ENCODE data around the gene MTFR2. TPM values are rescaled to one million over a fixed set of nuclear protein-coding genes. Genes with fewer than 3 reads are reported as not detected.

The MTFR2 gene
- total RNA-seq, 2 donors from 2014 or later = 15.3 to 31.0 TPM

GRCh38 chr6:136253734-136254133 is 3.6 kb upstream of the MTFR2 start:
- peaks cover 46% of the 10 kb centered on the region for H3K36me3 Mint-ChIP-seq (ENCODE audit: low read depth)
- no peak overlapping the region for H3K27ac Mint-ChIP-seq
- H3K4me3 Mint-ChIP-seq = no peak overlapping the region
- H3K4me1 Mint-ChIP-seq = peaks cover 29% of the 10 kb centered on the region
- H3K9me3 Mint-ChIP-seq = no peaks in the 10 kb centered on the region
- no peaks in the 10 kb centered on the region for H3K27me3 Mint-ChIP-seq
- no peak for ATAC-seq (replicated peaks)

DNA sequence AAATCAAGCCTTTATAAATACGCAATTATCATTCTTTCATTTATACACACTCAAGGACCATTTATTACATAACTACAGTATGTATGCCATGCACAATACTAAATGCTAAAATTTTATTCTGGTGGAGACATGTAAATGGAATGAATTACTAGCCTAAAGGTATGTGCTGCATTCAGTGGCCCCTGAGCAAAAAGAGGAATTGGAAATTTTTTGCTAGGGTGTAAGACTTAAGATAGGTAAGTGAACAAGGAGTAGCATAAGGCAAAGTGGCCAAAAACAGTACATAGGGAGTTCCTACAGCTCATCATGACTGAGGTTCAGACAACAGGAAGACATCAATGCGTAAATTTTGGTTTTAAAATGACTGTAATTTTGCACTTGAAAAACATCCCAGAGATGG is 2.3 kb upstream of the MTFR2 start:
- ATAC-seq (replicated peaks) = no peak
- Mint-ChIP-seq H3K4me3 (no peak overlapping the region), H3K27ac (peak overlapping the region; percentile 64), H3K36me3 (ENCODE audit: low read depth) (peaks cover 39% of the 10 kb centered on the region), H3K9me3 (no peaks in the 10 kb centered on the region), H3K27me3 (no peaks in the 10 kb centered on the region), H3K4me1 (peaks cover 32% of the 10 kb centered on the region)

GRCh38 chr6:136251394-136251793 is 1.3 kb upstream of the MTFR2 start:
- Mint-ChIP-seq H3K36me3 (ENCODE audit: low read depth) (peaks cover 38% of the 10 kb centered on the region), H3K4me1 (peaks cover 32% of the 10 kb centered on the region), H3K4me3 (peak overlapping the region; percentile 97), H3K9me3 (no peaks in the 10 kb centered on the region), H3K27me3 (no peaks in the 10 kb centered on the region), H3K27ac (peak overlapping the region; percentile 92)
- ATAC-seq (replicated peaks) = no peak

- Mint-ChIP-seq H3K27ac (peak overlapping the region; percentile 92), H3K4me3 (peak overlapping the region; percentile 97), H3K4me1 (peaks cover 32% of the 10 kb centered on the region), H3K9me3 (no peaks in the 10 kb centered on the region), H3K27me3 (no peaks in the 10 kb centered on the region), H3K36me3 (ENCODE audit: low read depth) (peaks cover 43% of the 10 kb centered on the region)
- peak; percentile 4 for ATAC-seq (replicated peaks)
Measured at GRCh38 chr6:136250686-136251008, 536 bp upstream of the MTFR2 start.

DNA sequence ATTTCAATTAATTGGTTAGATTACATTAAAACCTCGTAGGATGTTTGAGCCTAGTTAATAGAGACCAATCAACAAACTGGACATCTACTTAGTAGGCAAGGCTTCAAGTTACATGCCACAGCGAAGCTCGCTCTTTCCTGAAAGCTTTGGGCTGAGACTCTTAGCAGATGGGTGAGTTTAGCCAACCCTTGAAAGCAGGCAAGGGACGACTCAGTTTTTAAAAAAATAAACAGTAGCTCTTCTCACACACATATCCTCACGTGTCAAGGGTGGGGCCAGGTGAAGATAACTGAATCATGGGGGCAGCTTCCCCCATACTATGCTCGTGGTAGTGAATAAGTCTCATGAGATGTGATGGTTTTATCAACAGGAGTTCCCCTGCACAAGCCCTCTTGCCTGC is 775 bp downstream of the MTFR2 start:
- no peak for ATAC-seq (replicated peaks)
- peaks cover 32% of the 10 kb centered on the region for H3K4me1 Mint-ChIP-seq
- peaks cover 47% of the 10 kb centered on the region for H3K36me3 Mint-ChIP-seq (ENCODE audit: low read depth)
- no peaks in the 10 kb centered on the region for H3K27me3 Mint-ChIP-seq
- H3K27ac Mint-ChIP-seq = peak overlapping the region; percentile 92
- H3K4me3 Mint-ChIP-seq = peak overlapping the region; percentile 97
- H3K9me3 Mint-ChIP-seq = no peaks in the 10 kb centered on the region

DNA sequence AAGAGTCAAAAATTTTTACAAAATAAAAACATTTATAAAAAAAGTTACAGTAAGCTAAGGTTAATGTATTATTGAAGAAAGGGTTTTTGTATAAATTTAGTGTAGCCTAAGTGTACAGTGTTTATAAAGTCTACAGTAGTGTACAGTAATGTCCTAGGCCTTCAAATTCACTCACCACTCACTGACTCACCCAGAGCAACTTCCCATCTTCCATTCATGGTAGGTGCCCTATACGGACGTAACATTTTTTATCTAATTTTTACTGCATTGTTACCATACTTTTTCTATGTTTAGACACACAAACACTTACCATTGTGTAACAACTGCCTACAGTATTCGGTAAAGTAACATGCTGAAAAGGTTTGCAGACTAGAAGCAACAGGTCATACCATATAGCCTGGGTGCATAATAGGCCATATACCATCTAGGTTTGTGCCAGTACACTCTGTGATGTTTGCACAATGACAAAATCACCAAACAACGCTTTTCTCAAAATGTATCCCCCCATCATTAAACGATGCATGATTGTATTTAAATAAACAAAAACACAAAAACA is 6.0 kb downstream of the MTFR2 start:
- no peak overlapping the region for H3K4me3 Mint-ChIP-seq
- no peaks in the 10 kb centered on the region for H3K9me3 Mint-ChIP-seq
- no peaks in the 10 kb centered on the region for H3K27me3 Mint-ChIP-seq
- H3K27ac Mint-ChIP-seq = no peak overlapping the region
- H3K4me1 Mint-ChIP-seq = peaks cover 7% of the 10 kb centered on the region
- no peak for ATAC-seq (replicated peaks)
- H3K36me3 Mint-ChIP-seq (ENCODE audit: low read depth) = peaks cover 81% of the 10 kb centered on the region

- H3K4me3 Mint-ChIP-seq = no peak overlapping the region
Measured at GRCh38 chr6:136236466-136237293, 13.4 kb downstream of the MTFR2 start.

GRCh38 chr6:136235233-136235564 is 14.9 kb downstream of the MTFR2 start:
- Mint-ChIP-seq H3K27me3 (no peaks in the 10 kb centered on the region), H3K27ac (no peak overlapping the region), H3K4me3 (no peak overlapping the region), H3K36me3 (ENCODE audit: low read depth) (peaks cover 36% of the 10 kb centered on the region), H3K9me3 (no peaks in the 10 kb centered on the region), H3K4me1 (no peaks in the 10 kb centered on the region)
- no peak for ATAC-seq (replicated peaks)

More at GRCh38 chr6:136236466-136237293, 13.4 kb downstream of the MTFR2 start:
- H3K9me3 Mint-ChIP-seq = no peaks in the 10 kb centered on the region
- no peak for ATAC-seq (replicated peaks)
- no peak overlapping the region for H3K27ac Mint-ChIP-seq
- H3K27me3 Mint-ChIP-seq = no peaks in the 10 kb centered on the region
- H3K36me3 Mint-ChIP-seq (ENCODE audit: low read depth) = peaks cover 49% of the 10 kb centered on the region
- H3K4me1 Mint-ChIP-seq = no peaks in the 10 kb centered on the region

DNA sequence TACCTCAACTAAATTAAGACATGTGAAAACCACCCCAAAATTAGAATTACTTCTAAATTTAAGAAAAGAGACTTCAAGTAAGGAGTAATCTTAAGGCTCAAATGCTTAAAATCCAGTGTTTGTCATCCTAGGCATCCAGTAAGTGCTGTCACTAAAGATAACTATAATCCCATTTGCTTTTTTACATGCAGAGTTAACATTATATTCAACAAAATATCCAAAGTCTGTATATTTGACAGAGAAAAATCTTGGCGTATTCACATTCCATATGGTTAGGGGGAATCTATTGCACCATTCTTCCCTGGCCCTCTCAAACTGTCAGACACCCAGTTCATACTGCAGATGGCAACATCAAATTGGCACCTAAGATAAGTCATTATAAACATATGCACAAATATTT is 17.4 kb downstream of the MTFR2 start:
- Mint-ChIP-seq H3K36me3 (ENCODE audit: low read depth) (peaks cover 24% of the 10 kb centered on the region), H3K27ac (no peak overlapping the region), H3K27me3 (no peaks in the 10 kb centered on the region), H3K4me3 (no peak overlapping the region), H3K9me3 (no peaks in the 10 kb centered on the region), H3K4me1 (no peaks in the 10 kb centered on the region)
- no peak for ATAC-seq (replicated peaks)

DNA sequence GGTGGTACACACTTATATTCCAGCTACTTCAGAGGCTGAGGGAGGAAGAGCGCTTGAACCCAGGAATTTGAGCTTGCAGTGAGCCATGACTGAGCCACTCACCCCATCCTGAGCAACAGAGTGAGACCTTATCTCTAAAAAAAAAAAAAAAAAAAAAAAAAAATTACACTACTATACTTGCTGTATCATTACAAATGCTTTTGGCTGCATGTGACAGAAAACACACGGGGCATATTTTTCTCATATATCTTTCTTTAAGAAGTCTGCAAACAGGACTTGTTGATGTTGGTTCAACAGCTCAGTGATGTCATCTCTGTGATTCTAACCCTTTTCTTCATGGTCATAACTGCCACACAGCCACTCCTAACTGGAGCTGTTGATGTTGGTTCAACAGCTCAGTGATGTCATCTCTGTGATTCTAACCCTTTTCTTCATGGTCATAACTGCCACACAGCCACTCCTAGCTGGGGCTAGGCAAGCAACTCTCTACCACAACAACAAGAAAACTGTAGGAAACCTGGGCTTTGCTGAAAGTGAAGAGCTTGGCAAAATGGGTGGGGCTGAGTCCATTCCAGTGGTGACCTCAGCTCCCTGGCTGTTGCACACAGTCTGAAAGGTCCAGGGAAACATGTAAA is 19.8 kb downstream of the MTFR2 start:
- no peak for ATAC-seq (replicated peaks)
- Mint-ChIP-seq H3K27me3 (no peaks in the 10 kb centered on the region), H3K4me3 (no peak overlapping the region), H3K9me3 (no peaks in the 10 kb centered on the region), H3K36me3 (ENCODE audit: low read depth) (peaks cover 18% of the 10 kb centered on the region), H3K27ac (no peak overlapping the region), H3K4me1 (peaks cover 6% of the 10 kb centered on the region)

- no peaks in the 10 kb centered on the region for H3K27me3 Mint-ChIP-seq
- H3K36me3 Mint-ChIP-seq (ENCODE audit: low read depth) = peaks cover 13% of the 10 kb centered on the region
- no peak overlapping the region for H3K4me3 Mint-ChIP-seq
- peaks cover 6% of the 10 kb centered on the region for H3K4me1 Mint-ChIP-seq
- H3K9me3 Mint-ChIP-seq = no peaks in the 10 kb centered on the region
- no peak overlapping the region for H3K27ac Mint-ChIP-seq
- ATAC-seq (replicated peaks) = no peak
Measured at GRCh38 chr6:136228814-136229213, 21.3 kb downstream of the MTFR2 start.

GRCh38 chr6:136226674-136227377 is 23.3 kb downstream of the MTFR2 start:
- Mint-ChIP-seq H3K36me3 (ENCODE audit: low read depth) (peaks cover 7% of the 10 kb centered on the region), H3K4me1 (peaks cover 6% of the 10 kb centered on the region), H3K27ac (peak overlapping the region; percentile 39), H3K4me3 (peak overlapping the region; percentile 61), H3K9me3 (no peaks in the 10 kb centered on the region), H3K27me3 (no peaks in the 10 kb centered on the region)
- peak; percentile 19 for ATAC-seq (replicated peaks)

DNA sequence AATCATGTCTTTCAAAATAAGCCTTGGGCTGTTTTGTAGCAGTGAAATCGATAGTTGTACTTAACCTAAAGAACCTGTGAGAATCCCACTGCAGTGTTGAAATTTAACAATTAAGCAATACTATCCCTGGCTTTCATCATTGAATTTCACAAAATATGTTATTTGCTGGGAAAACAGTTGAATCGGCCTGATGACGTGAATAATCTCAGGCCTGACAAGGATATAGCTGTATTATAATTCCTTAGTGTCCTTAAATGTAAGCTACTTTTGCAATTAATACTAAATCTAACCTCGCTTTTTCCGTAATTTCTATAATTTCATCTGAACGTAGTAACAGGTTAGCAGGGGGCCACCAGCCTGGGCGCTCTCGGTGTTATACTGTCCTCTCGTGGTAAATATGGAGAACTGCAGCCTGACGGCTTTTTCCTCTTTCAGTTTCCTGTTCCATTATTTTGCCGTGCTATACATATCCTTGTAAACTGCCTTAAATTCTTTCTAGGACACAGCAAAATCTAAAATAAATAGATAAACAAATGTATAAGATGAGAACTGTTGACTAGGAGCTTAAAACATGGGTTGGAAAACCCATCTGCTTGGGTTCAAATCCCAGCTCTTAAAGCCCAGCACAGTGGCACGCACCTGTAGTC is 24.0 kb downstream of the MTFR2 start:
- Mint-ChIP-seq H3K4me1 (peaks cover 6% of the 10 kb centered on the region), H3K36me3 (ENCODE audit: low read depth) (peaks cover 7% of the 10 kb centered on the region), H3K4me3 (peak overlapping the region; percentile 61), H3K27me3 (no peaks in the 10 kb centered on the region), H3K27ac (peak overlapping the region; percentile 39), H3K9me3 (no peaks in the 10 kb centered on the region)
- peak; percentile 73 for ATAC-seq (replicated peaks)

- peak; percentile 66 for ATAC-seq (replicated peaks)
- Mint-ChIP-seq H3K27me3 (no peaks in the 10 kb centered on the region), H3K4me1 (peaks cover 6% of the 10 kb centered on the region), H3K9me3 (no peaks in the 10 kb centered on the region), H3K4me3 (no peak overlapping the region), H3K27ac (no peak overlapping the region), H3K36me3 (ENCODE audit: low read depth) (peaks cover 7% of the 10 kb centered on the region)
Measured at GRCh38 chr6:136225496-136225895, 24.6 kb downstream of the MTFR2 start.

Measured in activated T-helper 17 cell treated with anti-CD3 and anti-CD28 coated beads, Interleukin-2, amount 50 U/mL, for 72 hours (primary cell).